Measurements from ENCODE around the gene VPS26A.
A peak's percentile ranks its signal among the peaks of the same experiment; 100 is the strongest.

VPS26A gene

DNA sequence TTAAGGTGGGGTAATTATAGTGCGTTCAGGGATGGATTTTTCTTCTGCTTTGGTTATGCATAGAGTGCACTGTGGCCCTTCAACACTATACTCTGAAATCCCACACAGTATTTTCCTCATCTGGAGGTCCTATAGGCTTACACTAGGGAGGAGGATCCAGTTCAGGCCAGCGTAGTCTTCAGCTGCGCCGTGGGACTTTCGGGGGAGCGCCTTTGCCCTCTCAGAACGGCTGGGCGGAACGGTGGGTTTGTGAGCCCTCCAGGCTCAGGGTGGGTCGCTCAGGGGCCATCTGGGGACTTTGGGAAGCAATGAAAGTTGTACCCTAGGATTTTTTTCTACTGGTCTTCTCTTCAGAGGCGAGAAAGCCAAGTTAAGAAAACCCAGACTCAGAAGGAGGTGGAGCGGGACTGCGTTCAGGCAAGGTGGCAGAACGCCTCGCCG lies 652 bp upstream of the VPS26A start:
- peak overlapping the region; percentile 1 for H3K23ac ChIP-seq (ENCODE audit: low read depth, low read length, poor library complexity)
- peak overlapping the region; percentile 93 for H3K27ac ChIP-seq (replicated peaks; ENCODE audit: low read length)
- H3K79me1 ChIP-seq (ENCODE audit: low read depth, low read length) = no peaks in the 10 kb centered on the region
- H3K27me3 ChIP-seq (ENCODE audit: control insufficient read depth in 3 of 3, insufficient read depth in 3 of 3, low read depth in 1 of 3, low read length in 3 of 3) = no peaks in the 10 kb centered on the region
- WGBS, 2 donors (ENCODE audit: extremely low coverage in 2 of 2, insufficient read length in 2 of 2, insufficient replicate concordance in 1 of 2) = no CpG with 5 or more reads among the region's 16 CpGs
- H2AFZ ChIP-seq (ENCODE audit: low read length) = peak overlapping the region; percentile 84
- no peak for DNase-seq (ENCODE audit: low spot score)
- no peak overlapping the region for H3K14ac ChIP-seq (ENCODE audit: low read length)
- no peaks in the 10 kb centered on the region for H3K9me3 ChIP-seq (replicated peaks in 1 of 2; ENCODE audit: control insufficient read depth in 2 of 2, insufficient read depth in 1 of 2, low read depth in 1 of 2, low read length in 2 of 2)
- no peak overlapping the region for H2BK12ac ChIP-seq (ENCODE audit: low read length)
- H2BK15ac ChIP-seq (ENCODE audit: low read length) = no peak overlapping the region
- H4K8ac ChIP-seq (ENCODE audit: low read depth, low read length) = no peak overlapping the region
- H3K4ac ChIP-seq (ENCODE audit: low read length) = no peak overlapping the region
- no peak overlapping the region for H4K91ac ChIP-seq (ENCODE audit: low read depth, low read length, poor library complexity)
- no peak overlapping the region for H2BK120ac ChIP-seq (ENCODE audit: low read depth, low read length)
- H3K4me3 ChIP-seq (ENCODE audit: low read length in 2 of 2) = peak overlapping the region; percentile 54 to 88
- peak overlapping the region; percentile 88 for H3K18ac ChIP-seq (ENCODE audit: low read length)
- H2BK5ac ChIP-seq (ENCODE audit: low read length) = no peak overlapping the region
- H3K4me1 ChIP-seq (ENCODE audit: control insufficient read depth in 2 of 2, insufficient read depth in 1 of 2, low read depth in 1 of 2, low read length in 2 of 2) = peaks cover 0 to 2% of the 10 kb centered on the region in 2 donors
- no peak overlapping the region for H2AK5ac ChIP-seq (ENCODE audit: low read depth, low read length)
- H3K9ac ChIP-seq (ENCODE audit: low read depth, low read length, poor library complexity) = peak overlapping the region; percentile 90
- H3K4me2 ChIP-seq (ENCODE audit: insufficient read depth, low read length, poor library complexity, severe bottlenecking) = peak overlapping the region; percentile 66
- H3K36me3 ChIP-seq (replicated peaks in 1 of 2; ENCODE audit: control insufficient read depth in 2 of 2, insufficient read depth in 2 of 2, low read length in 2 of 2) = peaks cover 0 to 1% of the 10 kb centered on the region in 2 donors

DNA sequence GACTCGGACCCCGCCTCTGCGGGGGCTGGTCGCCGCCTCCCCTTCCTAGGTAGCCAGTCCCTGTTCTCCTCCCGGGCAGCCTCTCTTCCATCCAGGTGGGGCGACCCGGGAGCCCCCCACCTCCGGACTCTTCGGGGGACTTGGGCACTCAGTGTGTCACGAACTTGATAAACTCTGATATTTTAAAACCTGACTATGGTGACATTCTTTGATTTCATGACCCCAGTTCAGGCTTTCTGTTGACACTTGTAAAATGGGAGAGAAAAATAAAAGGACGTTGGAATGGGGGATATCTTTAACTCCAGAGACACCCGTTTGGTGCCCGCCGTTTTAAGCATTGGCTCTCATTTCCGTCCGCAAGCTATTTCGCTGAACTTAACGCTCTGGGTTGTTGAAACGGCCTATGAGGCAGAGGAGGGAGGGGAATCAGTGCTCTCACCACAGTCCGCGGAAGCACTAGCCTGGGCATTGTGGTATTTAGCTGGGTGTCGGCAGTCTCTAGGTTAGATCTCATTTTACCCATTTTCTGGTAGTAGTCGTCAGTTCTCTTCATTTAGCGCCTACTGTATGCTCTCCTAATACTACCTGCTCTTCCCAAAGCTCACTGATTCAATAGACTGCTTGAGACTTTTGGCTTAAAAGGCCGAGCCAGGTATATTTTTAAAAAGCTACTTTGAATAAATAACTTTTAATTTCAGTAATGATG lies 738 bp downstream of the VPS26A start:
- Histone ChIP-seq H3K9ac (ENCODE audit: low read depth, low read length, poor library complexity) (peak overlapping the region; percentile 85), H4K8ac (ENCODE audit: low read depth, low read length) (no peak overlapping the region), H3K4me2 (ENCODE audit: insufficient read depth, low read length, poor library complexity, severe bottlenecking) (peak overlapping the region; percentile 71), H3K4ac (ENCODE audit: low read length) (no peak overlapping the region), H3K9me3 (replicated peaks in 1 of 2; ENCODE audit: control insufficient read depth in 2 of 2, insufficient read depth in 1 of 2, low read depth in 1 of 2, low read length in 2 of 2) (no peaks in the 10 kb centered on the region), H3K18ac (ENCODE audit: low read length) (peak overlapping the region; percentile 91), H3K27ac (replicated peaks; ENCODE audit: low read length) (peak overlapping the region; percentile 73), H3K36me3 (replicated peaks in 1 of 2; ENCODE audit: control insufficient read depth in 2 of 2, insufficient read depth in 2 of 2, low read length in 2 of 2) (peaks cover 0 to 5% of the 10 kb centered on the region in 2 donors), H2BK120ac (ENCODE audit: low read depth, low read length) (no peak overlapping the region), H2BK5ac (ENCODE audit: low read length) (peak overlapping the region; percentile 77), H2BK12ac (ENCODE audit: low read length) (no peak overlapping the region), H2AK5ac (ENCODE audit: low read depth, low read length) (no peak overlapping the region), H4K91ac (ENCODE audit: low read depth, low read length, poor library complexity) (no peak overlapping the region), H3K4me1 (ENCODE audit: control insufficient read depth in 2 of 2, insufficient read depth in 1 of 2, low read depth in 1 of 2, low read length in 2 of 2) (peaks cover 0 to 2% of the 10 kb centered on the region in 2 donors), H3K23ac (ENCODE audit: low read depth, low read length, poor library complexity) (peak overlapping the region; percentile 1), H2BK15ac (ENCODE audit: low read length) (no peak overlapping the region), H3K4me3 (ENCODE audit: low read length in 2 of 2) (peak overlapping the region; percentile 54 to 97), H3K27me3 (ENCODE audit: control insufficient read depth in 3 of 3, insufficient read depth in 3 of 3, low read depth in 1 of 3, low read length in 3 of 3) (no peaks in the 10 kb centered on the region), H3K79me1 (ENCODE audit: low read depth, low read length) (peaks cover 2% of the 10 kb centered on the region), H2AFZ (ENCODE audit: low read length) (peak overlapping the region; percentile 84), H3K14ac (ENCODE audit: low read length) (peak overlapping the region; percentile 66)
- no peak for DNase-seq (ENCODE audit: low spot score)
- no CpG with 5 or more reads among the region's 26 CpGs for WGBS, 2 donors (ENCODE audit: extremely low coverage in 2 of 2, insufficient read length in 2 of 2, insufficient replicate concordance in 1 of 2)

DNA sequence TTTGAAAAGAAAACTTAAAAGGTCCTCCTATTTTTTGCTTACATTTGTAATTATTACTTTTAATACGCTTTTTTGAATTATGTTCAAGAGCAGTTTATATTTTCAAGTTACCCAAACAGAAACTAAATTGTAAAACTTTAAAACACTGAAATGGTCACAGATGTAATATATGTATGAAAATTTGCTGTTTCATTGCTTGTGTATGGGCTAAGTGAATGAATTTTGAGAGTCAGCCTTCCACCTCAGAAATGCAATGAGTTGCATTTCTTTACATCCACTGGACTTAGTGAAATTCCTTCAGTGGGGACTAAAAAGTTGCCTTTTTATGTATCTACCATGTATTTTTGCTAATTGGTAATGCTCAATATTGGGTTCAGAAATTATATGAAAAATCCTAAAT lies 1.6 kb downstream of the VPS26A start:
- Histone ChIP-seq H3K14ac (ENCODE audit: low read length) (no peak overlapping the region), H2BK5ac (ENCODE audit: low read length) (no peak overlapping the region), H3K79me1 (ENCODE audit: low read depth, low read length) (peaks cover 2% of the 10 kb centered on the region), H3K4me2 (ENCODE audit: insufficient read depth, low read length, poor library complexity, severe bottlenecking) (no peak overlapping the region), H2BK15ac (ENCODE audit: low read length) (no peak overlapping the region), H3K9ac (ENCODE audit: low read depth, low read length, poor library complexity) (no peak overlapping the region), H4K91ac (ENCODE audit: low read depth, low read length, poor library complexity) (no peak overlapping the region), H3K27me3 (ENCODE audit: control insufficient read depth in 3 of 3, insufficient read depth in 3 of 3, low read depth in 1 of 3, low read length in 3 of 3) (no peaks in the 10 kb centered on the region), H3K9me3 (replicated peaks in 1 of 2; ENCODE audit: control insufficient read depth in 2 of 2, insufficient read depth in 1 of 2, low read depth in 1 of 2, low read length in 2 of 2) (no peaks in the 10 kb centered on the region), H3K27ac (replicated peaks; ENCODE audit: low read length) (no peak overlapping the region), H3K18ac (ENCODE audit: low read length) (no peak overlapping the region), H2AFZ (ENCODE audit: low read length) (no peak overlapping the region), H3K36me3 (replicated peaks in 1 of 2; ENCODE audit: control insufficient read depth in 2 of 2, insufficient read depth in 2 of 2, low read length in 2 of 2) (peaks cover 0 to 5% of the 10 kb centered on the region in 2 donors), H3K23ac (ENCODE audit: low read depth, low read length, poor library complexity) (no peak overlapping the region), H3K4ac (ENCODE audit: low read length) (no peak overlapping the region), H3K4me3 (ENCODE audit: low read length in 2 of 2) (peak overlapping the region in 1 of 2 donors; percentile 54), H4K8ac (ENCODE audit: low read depth, low read length) (no peak overlapping the region), H2AK5ac (ENCODE audit: low read depth, low read length) (no peak overlapping the region), H2BK12ac (ENCODE audit: low read length) (no peak overlapping the region), H3K4me1 (ENCODE audit: control insufficient read depth in 2 of 2, insufficient read depth in 1 of 2, low read depth in 1 of 2, low read length in 2 of 2) (peaks cover 0 to 2% of the 10 kb centered on the region in 2 donors), H2BK120ac (ENCODE audit: low read depth, low read length) (no peak overlapping the region)
- no CpG with 5 or more reads among the region's 1 CpG for WGBS, 2 donors (ENCODE audit: extremely low coverage in 2 of 2, insufficient read length in 2 of 2, insufficient replicate concordance in 1 of 2)
- DNase-seq (ENCODE audit: low spot score) = no peak

DNA sequence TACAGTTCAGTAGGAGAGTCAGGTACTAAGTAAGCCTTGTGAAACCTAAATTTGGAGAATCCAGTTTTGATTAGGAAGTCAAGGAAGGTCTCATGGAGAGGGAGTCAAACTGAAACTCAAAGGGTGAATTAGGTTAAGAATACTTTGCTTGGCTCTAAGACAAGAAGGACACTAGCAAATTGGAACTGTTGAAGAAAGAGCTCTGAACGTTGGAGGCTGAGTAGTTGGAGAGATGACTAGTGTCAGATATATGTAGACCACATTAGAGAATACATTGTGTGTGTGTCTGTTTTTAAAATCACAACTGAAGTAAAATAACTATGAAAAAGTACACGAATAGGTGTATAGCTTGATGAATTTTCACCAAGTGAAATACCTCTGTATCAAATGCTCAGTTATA lies 6.3 kb downstream of the VPS26A start:
- H3K14ac ChIP-seq (ENCODE audit: low read length) = no peak overlapping the region
- no peak overlapping the region for H3K4ac ChIP-seq (ENCODE audit: low read length)
- H3K27ac ChIP-seq (replicated peaks; ENCODE audit: low read length) = no peak overlapping the region
- no peak overlapping the region for H2BK12ac ChIP-seq (ENCODE audit: low read length)
- no peak overlapping the region for H2BK120ac ChIP-seq (ENCODE audit: low read depth, low read length)
- WGBS, 2 donors (ENCODE audit: extremely low coverage in 2 of 2, insufficient read length in 2 of 2, insufficient replicate concordance in 1 of 2) = no CpG with 5 or more reads among the region's 2 CpGs
- no peak for DNase-seq (ENCODE audit: low spot score)
- no peak overlapping the region for H3K4me2 ChIP-seq (ENCODE audit: insufficient read depth, low read length, poor library complexity, severe bottlenecking)
- H2AK5ac ChIP-seq (ENCODE audit: low read depth, low read length) = no peak overlapping the region
- no peak overlapping the region for H3K18ac ChIP-seq (ENCODE audit: low read length)
- no peak overlapping the region for H2BK15ac ChIP-seq (ENCODE audit: low read length)
- no peak overlapping the region for H4K91ac ChIP-seq (ENCODE audit: low read depth, low read length, poor library complexity)
- H2BK5ac ChIP-seq (ENCODE audit: low read length) = no peak overlapping the region
- no peak overlapping the region for H4K8ac ChIP-seq (ENCODE audit: low read depth, low read length)
- no peak overlapping the region for H3K4me3 ChIP-seq (ENCODE audit: low read length in 2 of 2)
- peaks cover 0 to under 1% of the 10 kb centered on the region in 2 donors for H3K4me1 ChIP-seq (ENCODE audit: control insufficient read depth in 2 of 2, insufficient read depth in 1 of 2, low read depth in 1 of 2, low read length in 2 of 2)
- no peaks in the 10 kb centered on the region for H3K27me3 ChIP-seq (ENCODE audit: control insufficient read depth in 3 of 3, insufficient read depth in 3 of 3, low read depth in 1 of 3, low read length in 3 of 3)
- H2AFZ ChIP-seq (ENCODE audit: low read length) = no peak overlapping the region
- H3K79me1 ChIP-seq (ENCODE audit: low read depth, low read length) = peaks cover 2% of the 10 kb centered on the region
- no peaks in the 10 kb centered on the region for H3K9me3 ChIP-seq (replicated peaks in 1 of 2; ENCODE audit: control insufficient read depth in 2 of 2, insufficient read depth in 1 of 2, low read depth in 1 of 2, low read length in 2 of 2)
- H3K9ac ChIP-seq (ENCODE audit: low read depth, low read length, poor library complexity) = no peak overlapping the region
- no peak overlapping the region for H3K23ac ChIP-seq (ENCODE audit: low read depth, low read length, poor library complexity)
- peaks cover 2 to 36% of the 10 kb centered on the region in 2 donors for H3K36me3 ChIP-seq (replicated peaks in 1 of 2; ENCODE audit: control insufficient read depth in 2 of 2, insufficient read depth in 2 of 2, low read length in 2 of 2)

Measured in neuronal stem cell (in vitro differentiated cells).